ENCODE data around the gene USP17L12. TPM values are rescaled to one million over a fixed set of nuclear protein-coding genes. Genes with fewer than 3 reads are reported as not detected.
"Not testable (repeated sequence)": the region's sequence is repeated elsewhere in the genome, so short reads cannot be mapped to it uniquely, and the experiment has no call there.

The USP17L12 gene
- total RNA-seq, 1 donor from 2014 or later: not detected

GRCh38 chr4:9267319-9267718, 47.4 kb downstream of the USP17L12 start, which contains the start of gene USP17L22:
Gene USP17L22 (plus strand): TSS chr4:9267619. CDS start chr4:9267619, 0 bp downstream.
- ATAC-seq; H3K27me3 ChIP-seq (ENCODE audit: low read depth); H3K9me3 ChIP-seq; H3K36me3 ChIP-seq; H3K4me3 ChIP-seq; H3K4me1 ChIP-seq; intact Hi-C loops (cut with DNase I); DNase-seq; H3K27ac ChIP-seq: not testable (repeated sequence)

Other genes with a start within 250 kb of the USP17L12 start
- not detected for gene FAM90A26, start 49.7 kb upstream of the USP17L12 start, total RNA-seq
- not detected for gene USP17L10, start 9.5 kb upstream of the USP17L12 start, total RNA-seq
- not detected for gene USP17L11, start 4.7 kb upstream of the USP17L12 start, total RNA-seq
- not detected for gene USP17L13, start 4.7 kb downstream of the USP17L12 start, total RNA-seq
- not detected for gene USP17L15, start 14.2 kb downstream of the USP17L12 start, total RNA-seq
- gene USP17L17, start 23.7 kb downstream of the USP17L12 start, total RNA-seq: not detected
- gene USP17L18, start 28.5 kb downstream of the USP17L12 start, total RNA-seq: not detected
- not detected for gene USP17L19, start 33.2 kb downstream of the USP17L12 start, total RNA-seq
- gene USP17L20, start 38.0 kb downstream of the USP17L12 start, total RNA-seq: not detected
- not detected for gene USP17L21, start 42.7 kb downstream of the USP17L12 start, total RNA-seq
- gene USP17L22, start 47.5 kb downstream of the USP17L12 start, total RNA-seq: not detected
- not detected for gene USP17L24, start 105.0 kb downstream of the USP17L12 start, total RNA-seq
- not detected for gene USP17L25, start 109.8 kb downstream of the USP17L12 start, total RNA-seq
- gene USP17L26, start 114.5 kb downstream of the USP17L12 start, total RNA-seq: not detected
- not detected for gene USP17L5, start 119.3 kb downstream of the USP17L12 start, total RNA-seq
- not detected for gene USP17L27, start 124.0 kb downstream of the USP17L12 start, total RNA-seq
- gene USP17L28, start 128.7 kb downstream of the USP17L12 start, total RNA-seq: not detected
- gene USP17L29, start 133.5 kb downstream of the USP17L12 start, total RNA-seq: not detected
- gene USP17L30, start 143.0 kb downstream of the USP17L12 start, total RNA-seq: not detected
- not detected for gene DEFB131A, start 224.3 kb downstream of the USP17L12 start, total RNA-seq